Stomach (tissue), 4 donors: ENCODE data around the gene RTN4.

Experiments used
- CTCF ChIP-seq, 7 experiments: fragments of 450-650 bp in 4 of 7; fragments of 200-600 bp in 3 of 7; sonication (generic) in 3 of 7; IDR thresholded peaks; one replicate each; pipeline ENCODE4 v1.5.1; 2016 to 2019; ENCODE audit warnings: antibody characterized with exemption in 7 of 7, control low read depth in 2 of 7, mild to moderate bottlenecking in 1 of 7
- POLR2A ChIP-seq, 4 donors: fragments of 450-650 bp; IDR thresholded peaks; one replicate each; pipeline ENCODE4 v1.6.1; 2016; ENCODE audit warnings: antibody characterized with exemption in 4 of 4, control low read depth in 2 of 4, mild to moderate bottlenecking in 1 of 4, moderate library complexity in 1 of 4
- POLR2AphosphoS5 ChIP-seq, 3 donors: sonication (generic); formaldehyde crosslinking; IDR thresholded peaks; one replicate each; pipeline ENCODE4 v1.6.1; 2016; ENCODE audit warnings: antibody characterized with exemption in 3 of 3

- TF ChIP-seq CTCF (IDR thresholded peaks at IDR 0.05) = no peak
- TF ChIP-seq POLR2AphosphoS5 (IDR thresholded peaks at IDR 0.05) = no peak
- TF ChIP-seq POLR2A (IDR thresholded peaks at IDR 0.05) = no peak
Measured at GRCh38 chr2:55003706-55004639, 46.3 kb downstream of the RTN4 start.
